ENCODE results near the gene PKMYT1. TPM values are rescaled to one million over a fixed set of nuclear protein-coding genes. Genes with fewer than 3 reads are reported as not detected.
"Not testable (repeated sequence)": the region's sequence is repeated elsewhere in the genome, so short reads cannot be mapped to it uniquely, and the experiment has no call there.

The PKMYT1 gene
- total RNA-seq, 4 donors from 2014 or later, result 0.81 to 0.88 TPM; not detected in 2

DNA sequence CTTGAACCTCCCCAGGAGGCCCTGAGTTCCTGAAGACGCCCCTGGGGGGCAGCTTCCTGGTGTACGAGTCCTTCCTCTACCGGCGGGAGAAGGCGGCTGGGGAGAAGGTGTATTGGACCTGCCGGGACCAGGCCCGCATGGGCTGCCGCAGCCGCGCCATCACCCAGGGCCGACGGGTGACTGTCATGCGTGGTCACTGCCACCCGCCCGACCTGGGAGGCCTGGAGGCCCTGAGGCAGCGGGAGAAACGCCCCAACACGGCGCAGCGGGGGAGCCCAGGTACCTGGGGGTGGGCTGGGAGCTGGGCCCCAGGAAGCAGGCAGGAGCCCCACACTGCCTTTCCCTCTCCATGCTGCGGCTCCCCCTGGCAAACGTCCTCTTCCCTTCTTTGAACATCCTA, 46.5 kb downstream of the PKMYT1 start:
- Histone ChIP-seq H3K27ac (no peak overlapping the region), H3K4me3 (replicated peaks in 1 of 3) (no peak overlapping the region), H3K36me3 (peaks cover 54 to 56% of the 10 kb centered on the region in 2 donors), H3K4me1 (no peaks in the 10 kb centered on the region), H3K27me3 (no peaks in the 10 kb centered on the region), H3K9me3 (no peaks in the 10 kb centered on the region)
- no peak for DNase-seq
- TF ChIP-seq, protein P1, sequence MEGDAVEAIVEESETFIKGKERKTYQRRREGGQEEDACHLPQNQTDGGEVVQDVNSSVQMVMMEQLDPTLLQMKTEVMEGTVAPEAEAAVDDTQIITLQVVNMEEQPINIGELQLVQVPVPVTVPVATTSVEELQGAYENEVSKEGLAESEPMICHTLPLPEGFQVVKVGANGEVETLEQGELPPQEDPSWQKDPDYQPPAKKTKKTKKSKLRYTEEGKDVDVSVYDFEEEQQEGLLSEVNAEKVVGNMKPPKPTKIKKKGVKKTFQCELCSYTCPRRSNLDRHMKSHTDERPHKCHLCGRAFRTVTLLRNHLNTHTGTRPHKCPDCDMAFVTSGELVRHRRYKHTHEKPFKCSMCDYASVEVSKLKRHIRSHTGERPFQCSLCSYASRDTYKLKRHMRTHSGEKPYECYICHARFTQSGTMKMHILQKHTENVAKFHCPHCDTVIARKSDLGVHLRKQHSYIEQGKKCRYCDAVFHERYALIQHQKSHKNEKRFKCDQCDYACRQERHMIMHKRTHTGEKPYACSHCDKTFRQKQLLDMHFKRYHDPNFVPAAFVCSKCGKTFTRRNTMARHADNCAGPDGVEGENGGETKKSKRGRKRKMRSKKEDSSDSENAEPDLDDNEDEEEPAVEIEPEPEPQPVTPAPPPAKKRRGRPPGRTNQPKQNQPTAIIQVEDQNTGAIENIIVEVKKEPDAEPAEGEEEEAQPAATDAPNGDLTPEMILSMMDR (IDR thresholded peaks at IDR 0.05), result no peak
- no peak for TF ChIP-seq POLR2A (IDR thresholded peaks at IDR 0.05)
- 88 to 92% methylated on average over 13 to 19 of the region's 22 CpGs for WGBS, 2 donors
- intact Hi-C loops (cut with DNase I), result no loop called here

DNA sequence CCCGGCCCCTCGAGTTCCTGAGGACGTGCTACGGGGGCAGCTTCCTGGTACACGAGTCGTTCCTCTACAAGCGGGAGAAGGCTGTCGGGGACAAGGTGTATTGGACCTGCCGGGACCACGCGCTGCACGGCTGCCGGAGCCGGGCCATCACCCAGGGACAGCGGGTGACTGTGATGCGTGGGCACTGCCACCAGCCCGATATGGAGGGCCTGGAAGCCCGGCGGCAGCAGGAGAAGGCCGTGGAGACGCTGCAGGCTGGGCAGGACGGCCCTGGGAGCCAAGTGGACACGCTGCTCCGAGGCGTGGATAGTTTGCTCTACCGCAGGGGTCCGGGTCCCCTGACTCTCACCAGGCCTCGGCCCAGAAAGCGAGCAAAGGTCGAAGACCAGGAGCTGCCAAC, 47.1 kb downstream of the PKMYT1 start:
- DNase-seq, result no peak

DNA sequence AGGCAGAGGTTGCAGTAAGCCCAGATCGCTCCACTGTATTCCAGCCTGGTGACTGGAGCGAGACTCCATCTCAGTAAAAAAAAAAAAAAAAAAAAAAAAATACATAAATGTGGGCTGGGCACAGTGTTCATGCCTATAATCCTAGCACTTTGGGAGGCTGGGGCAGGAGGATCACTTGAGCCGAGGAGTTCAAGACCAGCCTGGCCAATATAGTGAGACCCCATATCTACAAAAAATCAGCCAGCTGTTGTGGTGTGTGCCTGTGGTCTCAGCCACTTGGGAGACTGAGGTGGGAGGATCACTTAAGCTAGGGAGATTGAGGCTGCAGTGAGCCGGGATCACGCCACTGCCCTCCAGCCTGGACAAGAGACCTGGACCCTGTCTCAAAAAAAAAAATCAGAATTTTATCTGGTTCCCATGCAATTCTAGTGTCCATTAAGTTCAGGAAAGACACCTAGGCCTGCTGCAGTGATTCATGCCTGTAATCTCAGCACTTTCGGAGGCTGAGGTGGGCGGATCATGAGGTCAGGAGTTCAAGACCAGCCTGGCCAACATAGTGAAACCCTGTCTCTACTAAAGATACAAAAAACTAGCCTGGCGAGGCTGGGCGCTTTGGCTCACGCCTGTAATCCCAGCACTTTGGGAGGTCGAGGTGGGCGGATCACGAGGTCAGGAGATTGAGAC, 48.9 kb downstream of the PKMYT1 start:
- H3K27me3 ChIP-seq; H3K9me3 ChIP-seq; H3K27ac ChIP-seq; H3K4me3 ChIP-seq (replicated peaks in 1 of 3); intact Hi-C loops (cut with DNase I); H3K4me1 ChIP-seq; DNase-seq: not testable (repeated sequence)
- WGBS, 2 donors, result 89 to 90% methylated on average over 13 of the region's 13 CpGs
- peaks cover 36 to 42% of the 10 kb centered on the region in 2 donors for H3K36me3 ChIP-seq

More for the DNA sequence above, 47.1 kb downstream of the PKMYT1 start:
- H3K27me3 ChIP-seq, result no peaks in the 10 kb centered on the region
- no peak for TF ChIP-seq POLR2A (IDR thresholded peaks at IDR 0.05)
- TF ChIP-seq, protein P1 (IDR thresholded peaks at IDR 0.05), result no peak
- no peaks in the 10 kb centered on the region for H3K9me3 ChIP-seq
- no peak overlapping the region for H3K27ac ChIP-seq
- intact Hi-C loops (cut with DNase I), result no loop called here
- H3K4me1 ChIP-seq, result no peaks in the 10 kb centered on the region
- no peak overlapping the region for H3K4me3 ChIP-seq (replicated peaks in 1 of 3)
- 90 to 96% methylated on average over 16 to 24 of the region's 30 CpGs for WGBS, 2 donors
- peaks cover 52 to 53% of the 10 kb centered on the region in 2 donors for H3K36me3 ChIP-seq

DNA sequence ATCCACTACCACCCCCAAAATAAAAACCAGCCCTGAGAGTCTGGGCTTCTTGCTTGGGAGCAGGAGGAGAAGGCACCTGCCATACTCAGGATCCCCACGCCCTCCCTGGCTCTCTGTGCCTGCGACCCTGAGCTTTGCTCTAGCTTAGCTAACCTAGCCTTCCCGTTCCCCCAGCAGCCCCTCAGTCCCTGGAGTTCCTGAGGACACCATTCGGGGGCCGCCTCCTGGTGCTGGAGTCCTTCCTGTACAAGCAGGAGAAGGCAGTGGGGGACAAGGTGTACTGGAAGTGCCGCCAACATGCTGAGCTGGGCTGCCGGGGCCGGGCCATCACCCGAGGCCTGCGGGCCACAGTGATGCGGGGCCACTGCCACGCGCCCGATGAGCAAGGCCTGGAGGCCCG, 50.0 kb downstream of the PKMYT1 start:
- Histone ChIP-seq H3K27me3 (no peaks in the 10 kb centered on the region), H3K9me3 (no peaks in the 10 kb centered on the region), H3K4me1 (peaks cover 0 to 5% of the 10 kb centered on the region in 2 donors), H3K4me3 (replicated peaks in 1 of 3) (no peak overlapping the region), H3K36me3 (peaks cover 30 to 36% of the 10 kb centered on the region in 2 donors), H3K27ac (no peak overlapping the region)
- DNase-seq, result no peak
- intact Hi-C loops (cut with DNase I), result no loop called here
- WGBS, 2 donors, result 97% methylated on average over 10 to 15 of the region's 15 CpGs
- TF ChIP-seq, protein P1 (IDR thresholded peaks at IDR 0.05), result no peak

DNA sequence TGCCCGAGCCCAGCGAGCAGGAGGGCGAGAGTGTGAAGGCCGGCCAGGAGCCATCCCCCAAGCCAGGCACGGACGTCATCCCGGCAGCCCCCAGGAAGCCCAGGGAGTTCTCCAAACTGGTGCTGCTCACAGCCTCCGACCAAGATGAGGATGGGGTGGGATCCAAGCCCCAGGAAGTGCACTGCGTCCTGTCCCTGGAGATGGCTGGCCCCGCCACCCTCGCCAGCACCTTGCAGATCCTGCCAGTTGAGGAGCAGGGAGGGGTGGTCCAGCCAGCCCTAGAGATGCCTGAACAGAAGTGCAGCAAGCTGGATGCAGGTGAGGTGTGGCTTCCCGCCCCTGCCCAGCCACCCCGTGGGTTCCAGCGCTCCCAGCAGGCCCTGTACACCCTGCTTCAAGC, 50.6 kb downstream of the PKMYT1 start:
- DNase-seq, result no peak
- TF ChIP-seq, protein P1 (IDR thresholded peaks at IDR 0.05), result no peak
- no peak for TF ChIP-seq POLR2A (IDR thresholded peaks at IDR 0.05)
- H3K36me3 ChIP-seq, result peaks cover 30 to 31% of the 10 kb centered on the region in 2 donors
- intact Hi-C loops (cut with DNase I), result loop anchor here (5.0 kb wide), 1 partner anchor 57 kb away; no protein-coding TSS in a partner anchor
- H3K4me3 ChIP-seq (replicated peaks in 1 of 3), result no peak overlapping the region
- no peak overlapping the region for H3K27ac ChIP-seq
- WGBS, 2 donors, result 95% methylated on average over 7 of the region's 14 CpGs; no CpG with 5 or more reads in 1 of the 2 donors
- H3K9me3 ChIP-seq, result no peaks in the 10 kb centered on the region
- no peaks in the 10 kb centered on the region for H3K27me3 ChIP-seq
- H3K4me1 ChIP-seq, result peaks cover 0 to 5% of the 10 kb centered on the region in 2 donors

Measured in thyroid gland (tissue), 4 donors.